Cardiac muscle cell (in vitro differentiated cells and primary cell): Measurements from ENCODE around the gene NT5C1B. TPM values are rescaled to one million over a fixed set of nuclear protein-coding genes. Genes with fewer than 3 reads are reported as not detected.

ENCODE experiments used
- DNase-seq, 2 donors: peaks; one replicate each; pipeline versions ENCODE4 v3.0.0 to v3.0.0-alpha.2; 2010 to 2017; ENCODE audit warnings: low read depth in 1 of 2, low spot score in 1 of 2
- H3K27ac ChIP-seq: fragments of 200-600 bp; sonication (generic); 2 replicates; pipeline ENCODE4 v1.5.1; 2016
- H3K27me3 ChIP-seq: fragments of 200-600 bp; sonication (generic); 2 replicates; pipeline ENCODE4 v1.6.0; 2016; ENCODE audit warnings: control low read depth
- H3K36me3 ChIP-seq: fragments of 200-600 bp; sonication (generic); 2 replicates; pipeline ENCODE4 v1.5.1; 2016; ENCODE audit warnings: control low read depth
- H3K4me1 ChIP-seq: fragments of 200-600 bp; sonication (generic); 2 replicates; pipeline ENCODE4 v1.8.1; 2017; ENCODE audit warnings: low read depth, mild to moderate bottlenecking, mixed run types
- H3K4me3 ChIP-seq: fragments of 200-600 bp; sonication (generic); 2 replicates; pipeline ENCODE4 v1.5.1; 2016; ENCODE audit warnings: mild to moderate bottlenecking
- H3K9me3 ChIP-seq: fragments of 200-600 bp; sonication (generic); 2 replicates; pipeline ENCODE4 v1.5.1; 2017; ENCODE audit warnings: low read depth, mild to moderate bottlenecking, control low read depth
- CTCF ChIP-seq: IDR thresholded peaks from 2 replicates; pipeline ENCODE4 v1.5.1; 2012; ENCODE audit warnings: low read depth, mild to moderate bottlenecking, low read length
- polyA plus RNA-seq: library from polyadenylated mRNA; unstranded; fragments of >200 nt; fragmentation: Nextera tagmentation; extraction: Ambion mirVana; gene quantifications from 2 replicates; pipeline ENCODE4 v1.2.1, GENCODE V29; 2016
- total RNA-seq: library from RNA; depleted of rRNA; stranded (reverse); fragments of >200 nt; gene quantifications from 2 replicates; pipeline ENCODE4 v1.2.3, GENCODE V29; 2016

NT5C1B gene
- total and polyA plus RNA-seq, 2 experiments from 2014 or later: 1.9 TPM; not detected in 1

GRCh38 chr2:18600255-18600613 is 10.9 kb upstream of the NT5C1B start:
- TF ChIP-seq CTCF: no peak

DNA sequence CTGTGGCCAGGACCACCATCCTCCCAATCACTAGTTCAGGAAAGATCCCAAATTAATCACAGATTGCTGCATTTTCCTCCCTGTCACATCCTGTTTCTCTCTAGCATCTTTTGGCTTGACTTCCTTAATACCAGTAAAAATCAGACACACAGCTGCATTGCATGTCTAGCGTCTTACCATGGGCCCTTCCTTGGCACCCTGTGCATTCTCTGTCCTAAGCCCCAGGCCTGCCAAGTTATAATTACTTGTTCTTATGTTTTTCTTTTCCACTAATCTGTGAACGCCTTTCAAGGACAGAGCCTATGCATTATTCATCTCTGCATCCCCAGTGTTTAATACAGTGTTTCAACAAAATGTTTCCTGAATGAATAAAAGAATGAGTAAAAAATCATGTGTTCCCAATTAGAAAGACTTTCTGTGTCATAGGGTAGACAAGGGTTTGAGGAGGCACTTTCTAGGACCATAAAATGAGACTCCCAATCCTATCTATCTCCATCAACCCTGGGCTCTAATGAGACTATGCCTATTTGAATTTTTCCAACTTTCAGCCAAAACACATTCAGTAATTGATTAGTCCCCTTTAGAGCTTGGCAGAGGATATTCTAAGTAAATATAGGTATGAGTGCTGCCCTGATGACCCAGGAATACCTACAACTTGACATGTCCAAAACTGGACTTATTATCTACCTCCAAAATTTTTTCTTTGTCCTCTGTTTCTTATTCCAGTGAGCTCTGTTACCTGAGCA is 10.3 kb upstream of the NT5C1B start:
- H3K27ac ChIP-seq: no peak overlapping the region
- no peaks in the 10 kb centered on the region for H3K9me3 ChIP-seq
- no peak for TF ChIP-seq CTCF
- H3K4me3 ChIP-seq: no peak overlapping the region
- peak in 1 of 2 donors; percentile 59 for DNase-seq
- no peaks in the 10 kb centered on the region for H3K4me1 ChIP-seq
- no peaks in the 10 kb centered on the region for H3K27me3 ChIP-seq
- no peaks in the 10 kb centered on the region for H3K36me3 ChIP-seq

More at GRCh38 chr2:18600255-18600613, 10.9 kb upstream of the NT5C1B start:
- no peak overlapping the region for H3K27ac ChIP-seq
- H3K27me3 ChIP-seq: no peaks in the 10 kb centered on the region
- no peaks in the 10 kb centered on the region for H3K4me1 ChIP-seq
- no peaks in the 10 kb centered on the region for H3K36me3 ChIP-seq
- H3K9me3 ChIP-seq: no peaks in the 10 kb centered on the region
- H3K4me3 ChIP-seq: no peak overlapping the region
- DNase-seq: no peak

- TF ChIP-seq CTCF: no peak
- H3K27ac ChIP-seq: no peak overlapping the region
These were observed 9.6 kb upstream of the NT5C1B start for GRCh38 chr2:18598848-18599484.

DNA sequence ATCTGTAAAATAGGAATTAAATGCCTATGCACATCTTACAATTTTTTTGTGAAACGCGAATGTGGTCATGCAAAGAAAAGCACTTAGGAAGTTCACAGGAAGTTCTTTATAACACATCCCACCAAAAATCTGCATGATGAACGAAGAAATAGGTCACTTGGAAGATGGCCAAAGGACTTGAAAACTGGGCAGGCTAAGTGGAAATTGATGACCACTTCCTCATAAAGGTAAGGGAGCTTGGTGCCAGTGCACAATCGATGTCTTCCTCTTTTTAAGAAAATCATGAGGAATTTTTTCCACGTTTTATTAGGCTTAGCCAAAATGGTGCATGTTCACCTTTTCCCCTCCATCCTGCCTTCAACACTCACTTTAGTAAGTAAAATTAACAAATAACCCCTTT is 8.2 kb upstream of the NT5C1B start:
- H3K9me3 ChIP-seq: no peaks in the 10 kb centered on the region
- TF ChIP-seq CTCF: no peak
- DNase-seq: no peak
- no peak overlapping the region for H3K4me3 ChIP-seq
- no peak overlapping the region for H3K27ac ChIP-seq
- H3K27me3 ChIP-seq: no peaks in the 10 kb centered on the region
- no peaks in the 10 kb centered on the region for H3K4me1 ChIP-seq
- no peaks in the 10 kb centered on the region for H3K36me3 ChIP-seq

More at GRCh38 chr2:18598848-18599484, 9.6 kb upstream of the NT5C1B start:
- Histone ChIP-seq H3K4me3 (no peak overlapping the region), H3K36me3 (no peaks in the 10 kb centered on the region), H3K9me3 (no peaks in the 10 kb centered on the region), H3K4me1 (no peaks in the 10 kb centered on the region), H3K27me3 (no peaks in the 10 kb centered on the region)
- no peak for DNase-seq

DNA sequence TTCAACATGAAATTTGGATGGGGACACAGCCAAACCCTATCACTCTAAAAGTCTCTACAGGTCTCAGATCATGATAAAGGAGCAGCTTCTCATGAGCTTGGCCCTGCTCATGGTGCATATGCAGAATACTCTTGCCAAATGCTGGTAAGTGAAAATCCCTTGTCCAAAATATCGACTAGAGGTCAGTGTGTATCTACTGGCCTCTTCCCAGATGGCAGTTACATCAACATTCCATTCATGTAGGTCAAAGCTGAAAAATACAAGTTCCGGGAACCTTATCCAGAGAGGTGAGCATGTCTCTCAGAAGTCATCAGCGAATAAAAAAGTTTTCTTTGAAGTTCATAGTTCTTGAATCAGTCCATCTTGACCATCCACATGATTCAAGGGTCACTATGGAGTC is 7.6 kb upstream of the NT5C1B start:
- Histone ChIP-seq H3K4me3 (no peak overlapping the region), H3K27ac (no peak overlapping the region), H3K9me3 (no peaks in the 10 kb centered on the region), H3K27me3 (no peaks in the 10 kb centered on the region), H3K4me1 (no peaks in the 10 kb centered on the region), H3K36me3 (no peaks in the 10 kb centered on the region)
- no peak for DNase-seq
- TF ChIP-seq CTCF: no peak
